SU-DHL-6 (cell line): ENCODE measurements around the gene NTRK1.

ENCODE experiments used
- EZH2phosphoT487 ChIP-seq: fragments of 200-600 bp; sonication (generic), shearing (Covaris generic); conservative IDR thresholded peaks from 2 replicates; pipeline ENCODE4 v1.6.1; 2018; ENCODE audit warnings: mild to moderate bottlenecking, antibody characterized with exemption, low read length, moderate library complexity, mixed read lengths
- TF ChIP-seq, protein P1 (sequence below): fragments of 200-600 bp; sonication (generic); IDR thresholded peaks from one replicate; pipeline ENCODE4 v1.5.1; 2017; ENCODE audit warnings: antibody characterized with exemption, mild to moderate bottlenecking, low read length, moderate library complexity; ENCODE audit not compliant: insufficient read depth, poor library complexity, severe bottlenecking

DNA sequence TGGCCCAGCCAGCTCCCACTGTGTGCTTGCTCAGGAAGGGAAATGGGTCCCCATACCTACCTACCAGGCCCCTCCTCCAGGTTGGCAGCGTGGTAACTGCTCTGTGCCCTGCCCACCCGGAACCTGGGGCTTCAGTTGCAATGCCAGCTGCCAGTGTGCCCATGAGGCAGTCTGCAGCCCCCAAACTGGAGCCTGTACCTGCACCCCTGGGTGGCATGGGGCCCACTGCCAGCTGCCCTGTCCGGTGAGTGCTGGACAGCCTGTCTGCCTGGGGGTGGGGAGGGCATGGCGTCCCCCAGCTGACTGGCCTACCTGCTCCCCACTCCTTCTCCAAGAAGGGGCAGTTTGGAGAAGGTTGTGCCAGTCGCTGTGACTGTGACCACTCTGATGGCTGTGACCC, 49.0 kb downstream of the NTRK1 start:
- TF ChIP-seq, protein P1, sequence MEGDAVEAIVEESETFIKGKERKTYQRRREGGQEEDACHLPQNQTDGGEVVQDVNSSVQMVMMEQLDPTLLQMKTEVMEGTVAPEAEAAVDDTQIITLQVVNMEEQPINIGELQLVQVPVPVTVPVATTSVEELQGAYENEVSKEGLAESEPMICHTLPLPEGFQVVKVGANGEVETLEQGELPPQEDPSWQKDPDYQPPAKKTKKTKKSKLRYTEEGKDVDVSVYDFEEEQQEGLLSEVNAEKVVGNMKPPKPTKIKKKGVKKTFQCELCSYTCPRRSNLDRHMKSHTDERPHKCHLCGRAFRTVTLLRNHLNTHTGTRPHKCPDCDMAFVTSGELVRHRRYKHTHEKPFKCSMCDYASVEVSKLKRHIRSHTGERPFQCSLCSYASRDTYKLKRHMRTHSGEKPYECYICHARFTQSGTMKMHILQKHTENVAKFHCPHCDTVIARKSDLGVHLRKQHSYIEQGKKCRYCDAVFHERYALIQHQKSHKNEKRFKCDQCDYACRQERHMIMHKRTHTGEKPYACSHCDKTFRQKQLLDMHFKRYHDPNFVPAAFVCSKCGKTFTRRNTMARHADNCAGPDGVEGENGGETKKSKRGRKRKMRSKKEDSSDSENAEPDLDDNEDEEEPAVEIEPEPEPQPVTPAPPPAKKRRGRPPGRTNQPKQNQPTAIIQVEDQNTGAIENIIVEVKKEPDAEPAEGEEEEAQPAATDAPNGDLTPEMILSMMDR: no peak
- TF ChIP-seq EZH2phosphoT487: no peak
